ENCODE data around the gene RIPOR2. TPM values are rescaled to one million over a fixed set of nuclear protein-coding genes. Genes with fewer than 3 reads are reported as not detected.

Gene RIPOR2
- polyA plus RNA-seq, 3 donors = 154 to 181 (median 179) TPM

GRCh38 chr6:24953726-24954125, 18.0 kb upstream of the RIPOR2 start:
- H3K4me3 Mint-ChIP-seq = no peak overlapping the region
- Histone ChIP-seq H3K4me1 (ENCODE audit: control insufficient read depth in 1 of 2, insufficient read depth in 2 of 2, low read length in 2 of 2) (peaks cover 66 to 87% of the 10 kb centered on the region in 2 donors), H3K27me3 (ENCODE audit: control insufficient read depth in 2 of 2, insufficient read depth in 2 of 2, low read length in 2 of 2) (no peaks in the 10 kb centered on the region), H4K20me1 (ENCODE audit: insufficient read depth, low read length) (no peaks in the 10 kb centered on the region), H3K36me3 (replicated peaks in 1 of 2; ENCODE audit: control insufficient read depth in 1 of 2, insufficient read depth in 2 of 2, low read length in 2 of 2) (no peaks in the 10 kb centered on the region), H3K27ac (ENCODE audit: low read depth in 1 of 2, low read length in 2 of 2) (peak overlapping the region in 1 of 2 donors; percentile 87), H3K9me3 (replicated peaks in 1 of 2; ENCODE audit: control insufficient read depth in 1 of 2, insufficient read depth in 1 of 2, low read length in 2 of 2) (no peaks in the 10 kb centered on the region), H3K79me2 (ENCODE audit: insufficient read depth, low read length) (peaks cover 14% of the 10 kb centered on the region), H3K4me3 (replicated peaks in 1 of 3; ENCODE audit: low read depth in 2 of 3, low read length in 3 of 3) (no peak overlapping the region), H3K4me2 (replicated peaks; ENCODE audit: extremely low read depth, low read length, poor library complexity, severe bottlenecking) (no peak overlapping the region), H3K9ac (ENCODE audit: insufficient read depth, low read length, poor library complexity, severe bottlenecking) (no peak overlapping the region), H2AFZ (ENCODE audit: insufficient read depth, low read depth, low read length, poor library complexity, severe bottlenecking) (no peak overlapping the region)
- intact Hi-C loops (cut with micrococcal nuclease) = loop anchor here in 1 of 2 donors (5.0 kb wide), 2 partner anchors 36 to 44 kb away; no protein-coding TSS in a partner anchor
- peaks cover 0 to 2% of the 10 kb centered on the region in 2 donors for H3K36me3 Mint-ChIP-seq
- no peak for DNase-seq
- TF ChIP-seq CTCF (IDR thresholded peaks at IDR 0.05) = no peak
- no peaks in the 10 kb centered on the region for H3K27me3 Mint-ChIP-seq (ENCODE audit: low read depth in 3 of 3)
- H3K4me1 Mint-ChIP-seq = peaks cover 78% of the 10 kb centered on the region
- H3K9me3 Mint-ChIP-seq = peaks cover 0 to 2% (median 0%) of the 10 kb centered on the region in 7 donors
- WGBS (ENCODE audit: insufficient coverage) = no CpG with 5 or more reads among the region's 3 CpGs
- H3K27ac Mint-ChIP-seq = peak overlapping the region in 6 of 7 donors; percentile 83 to 99 (median 96)

- Histone ChIP-seq H3K4me1 (ENCODE audit: control insufficient read depth in 1 of 2, insufficient read depth in 2 of 2, low read length in 2 of 2) (peaks cover 65 to 77% of the 10 kb centered on the region in 2 donors), H2AFZ (ENCODE audit: insufficient read depth, low read depth, low read length, poor library complexity, severe bottlenecking) (no peak overlapping the region), H4K20me1 (ENCODE audit: insufficient read depth, low read length) (no peaks in the 10 kb centered on the region), H3K36me3 (replicated peaks in 1 of 2; ENCODE audit: control insufficient read depth in 1 of 2, insufficient read depth in 2 of 2, low read length in 2 of 2) (no peaks in the 10 kb centered on the region), H3K4me3 (replicated peaks in 1 of 3; ENCODE audit: low read depth in 2 of 3, low read length in 3 of 3) (peak overlapping the region in 1 of 3 experiments; percentile 60), H3K9me3 (replicated peaks in 1 of 2; ENCODE audit: control insufficient read depth in 1 of 2, insufficient read depth in 1 of 2, low read length in 2 of 2) (peaks cover 0 to 3% of the 10 kb centered on the region in 2 donors), H3K9ac (ENCODE audit: insufficient read depth, low read length, poor library complexity, severe bottlenecking) (peak overlapping the region; percentile 30), H3K4me2 (replicated peaks; ENCODE audit: extremely low read depth, low read length, poor library complexity, severe bottlenecking) (peak overlapping the region; percentile 67), H3K79me2 (ENCODE audit: insufficient read depth, low read length) (peaks cover 14% of the 10 kb centered on the region), H3K27ac (ENCODE audit: low read depth in 1 of 2, low read length in 2 of 2) (peak overlapping the region; percentile 62 to 87), H3K27me3 (ENCODE audit: control insufficient read depth in 2 of 2, insufficient read depth in 2 of 2, low read length in 2 of 2) (no peaks in the 10 kb centered on the region)
- TF ChIP-seq CTCF (IDR thresholded peaks at IDR 0.05) = no peak
- intact Hi-C loops (cut with micrococcal nuclease) = loop anchor here in 1 of 2 donors (2.0 to 5.0 kb wide), 3 partner anchors 15 to 45 kb away; no protein-coding TSS in a partner anchor
- H3K4me3 Mint-ChIP-seq = peak overlapping the region; percentile 55 to 80
- DNase-seq = peak; percentile 92 to 97 (median 94)
- peak overlapping the region; percentile 86 to 99 (median 96) for H3K27ac Mint-ChIP-seq
- peaks cover under 1 to 5% of the 10 kb centered on the region in 2 donors for H3K36me3 Mint-ChIP-seq
- H3K4me1 Mint-ChIP-seq = peaks cover 83% of the 10 kb centered on the region
- 0% methylated on average over 1 of the region's 5 CpGs for WGBS (ENCODE audit: insufficient coverage)
- peaks cover 0 to 2% (median 1%) of the 10 kb centered on the region in 7 donors for H3K9me3 Mint-ChIP-seq
- H3K27me3 Mint-ChIP-seq (ENCODE audit: low read depth in 3 of 3) = no peaks in the 10 kb centered on the region
Measured at GRCh38 chr6:24951811-24952299, 16.1 kb upstream of the RIPOR2 start.

Measured in CD14-positive monocyte (primary cell).